HG03108 (cell line): ENCODE results near the gene SLC46A3.
"Not testable (repeated sequence)": the region's sequence is repeated elsewhere in the genome, so short reads cannot be mapped to it uniquely, and the experiment has no call there.

Source experiments
- ATAC-seq: cut with Tn5 transposase; IDR thresholded peaks from one replicate; pipeline ENCODE4 v1.9.1; 2021; ENCODE audit warnings: moderate library complexity; ENCODE audit not compliant: unreplicated experiment

The SLC46A3 gene

GRCh38 chr13:28684257-28684656 is 34.5 kb downstream of the SLC46A3 start:
- ATAC-seq = no peak

GRCh38 chr13:28683169-28683568 is 35.6 kb downstream of the SLC46A3 start:
- not testable (repeated sequence) for ATAC-seq

DNA sequence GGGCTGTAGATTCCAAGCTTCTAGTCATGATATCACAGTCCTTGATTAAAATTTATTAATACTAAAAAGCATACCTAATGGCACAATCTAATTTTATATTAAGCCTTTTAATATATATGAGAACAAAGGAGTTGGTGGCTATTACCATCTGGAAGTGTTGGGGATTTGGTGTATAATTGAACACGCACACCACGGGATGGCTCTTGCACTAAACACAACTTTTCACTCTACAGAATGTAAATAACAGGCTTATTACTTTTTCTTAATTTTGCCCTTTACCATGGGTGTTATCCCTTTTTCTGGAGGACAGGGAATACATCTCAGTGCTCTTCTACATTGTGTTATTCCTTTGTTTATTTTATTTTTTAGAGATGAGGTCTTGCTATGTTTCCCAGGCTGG is 38.2 kb downstream of the SLC46A3 start:
- no peak for ATAC-seq

- no peak for ATAC-seq
Observed at GRCh38 chr13:28679628-28680027, 39.1 kb downstream of the SLC46A3 start.

- ATAC-seq = no peak
Observed at GRCh38 chr13:28678809-28679208, 40.0 kb downstream of the SLC46A3 start.

DNA sequence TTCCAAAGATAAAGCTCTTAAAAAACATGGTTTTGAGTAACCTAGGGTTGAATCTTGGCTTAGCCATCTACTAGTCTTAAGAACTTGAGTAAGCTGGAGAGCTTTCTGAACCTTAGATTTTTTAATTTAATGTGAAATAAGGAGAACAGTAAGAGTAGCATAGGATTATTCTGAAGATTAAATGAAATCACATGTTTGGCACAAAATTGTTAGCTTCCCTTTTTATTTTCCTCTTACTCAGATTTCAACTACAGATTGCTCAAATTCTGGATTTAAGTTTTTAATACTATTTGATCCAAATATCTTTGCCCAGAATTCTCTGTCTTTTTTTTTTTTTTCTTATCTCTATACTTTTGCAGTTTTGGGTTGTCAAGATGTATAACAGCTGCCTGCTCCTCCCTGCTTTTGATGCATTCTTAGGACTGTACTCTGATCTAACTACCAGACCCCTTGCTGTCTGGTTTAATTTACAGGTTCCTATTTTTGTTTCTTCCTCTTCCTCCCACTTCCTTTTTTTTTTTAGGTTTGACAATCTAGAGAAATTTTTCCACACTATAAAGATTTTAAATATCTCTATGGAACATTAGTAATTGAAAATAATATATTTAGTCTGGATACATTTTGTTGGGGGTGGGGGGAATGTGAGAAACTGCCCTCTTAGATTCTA is 47.5 kb downstream of the SLC46A3 start:
- ATAC-seq = no peak

GRCh38 chr13:28666897-28667488 is 51.8 kb downstream of the SLC46A3 start:
- ATAC-seq = no peak

DNA sequence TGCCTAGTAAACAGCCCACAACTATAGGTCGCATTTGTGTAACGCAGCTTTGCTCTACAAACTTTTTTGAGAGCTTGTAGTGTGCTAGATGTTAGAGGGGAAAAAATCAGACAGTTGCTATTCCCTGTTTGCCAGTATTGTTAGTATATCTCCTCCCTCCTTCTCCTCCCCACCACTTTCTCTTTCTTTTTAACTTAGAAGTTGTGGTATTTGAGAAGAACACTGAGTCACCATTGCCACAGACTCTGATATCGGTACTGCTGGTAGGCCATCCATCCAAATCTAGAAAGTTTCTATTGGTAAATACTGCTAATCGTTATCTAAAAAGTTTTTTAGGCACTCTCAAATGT is 59.2 kb downstream of the SLC46A3 start:
- ATAC-seq = peak; percentile 18

DNA sequence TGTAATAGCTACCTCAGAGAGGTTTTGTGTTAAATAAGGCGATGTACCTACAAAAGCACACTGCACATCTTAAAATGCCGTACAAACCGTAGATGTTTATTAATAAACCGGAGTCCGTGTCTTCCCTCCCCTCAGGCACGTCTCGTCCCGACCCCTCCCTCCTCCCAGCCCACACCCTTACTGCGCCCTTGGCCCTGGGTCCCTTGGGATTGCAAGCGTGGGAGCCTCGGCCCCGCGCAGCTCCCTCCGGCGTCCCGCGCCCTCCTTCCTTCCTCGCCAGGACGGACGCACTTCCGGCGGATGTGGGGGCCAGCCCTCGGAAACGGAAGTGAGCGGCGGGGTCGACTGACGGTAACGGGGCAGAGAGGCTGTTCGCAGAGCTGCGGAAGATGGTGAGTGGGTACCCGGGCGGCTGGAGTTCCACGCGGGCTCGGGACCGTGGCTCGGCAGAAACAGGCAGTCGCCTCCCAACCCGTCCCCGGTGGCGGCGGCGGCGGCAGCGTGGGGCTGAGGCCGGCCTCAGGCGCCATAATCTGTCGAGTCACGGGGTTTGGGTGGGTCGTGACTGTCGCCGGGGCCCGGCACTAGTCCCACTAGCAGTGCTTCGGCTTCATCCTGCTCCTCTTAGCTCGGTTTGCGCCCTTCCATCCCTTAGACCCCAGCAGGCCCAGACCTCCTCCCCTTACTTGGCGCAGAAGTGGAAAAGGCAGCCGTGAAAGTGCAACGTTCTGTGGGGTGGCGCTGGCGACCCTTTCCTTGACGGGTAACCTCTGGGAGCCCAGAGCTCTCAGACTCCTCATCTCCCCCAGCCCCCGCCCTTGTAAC is 59.8 kb downstream of the SLC46A3 start, which contains the start of gene POMP:
Gene POMP, plus strand, starts transcription at position 335 of the 825 bp plus-strand sequence. Its CDS starts 55 bp downstream, at position 390.
- peak; percentile 76 for ATAC-seq

GRCh38 chr13:28658539-28658795 is 60.3 kb downstream of the SLC46A3 start:
- no peak for ATAC-seq

DNA sequence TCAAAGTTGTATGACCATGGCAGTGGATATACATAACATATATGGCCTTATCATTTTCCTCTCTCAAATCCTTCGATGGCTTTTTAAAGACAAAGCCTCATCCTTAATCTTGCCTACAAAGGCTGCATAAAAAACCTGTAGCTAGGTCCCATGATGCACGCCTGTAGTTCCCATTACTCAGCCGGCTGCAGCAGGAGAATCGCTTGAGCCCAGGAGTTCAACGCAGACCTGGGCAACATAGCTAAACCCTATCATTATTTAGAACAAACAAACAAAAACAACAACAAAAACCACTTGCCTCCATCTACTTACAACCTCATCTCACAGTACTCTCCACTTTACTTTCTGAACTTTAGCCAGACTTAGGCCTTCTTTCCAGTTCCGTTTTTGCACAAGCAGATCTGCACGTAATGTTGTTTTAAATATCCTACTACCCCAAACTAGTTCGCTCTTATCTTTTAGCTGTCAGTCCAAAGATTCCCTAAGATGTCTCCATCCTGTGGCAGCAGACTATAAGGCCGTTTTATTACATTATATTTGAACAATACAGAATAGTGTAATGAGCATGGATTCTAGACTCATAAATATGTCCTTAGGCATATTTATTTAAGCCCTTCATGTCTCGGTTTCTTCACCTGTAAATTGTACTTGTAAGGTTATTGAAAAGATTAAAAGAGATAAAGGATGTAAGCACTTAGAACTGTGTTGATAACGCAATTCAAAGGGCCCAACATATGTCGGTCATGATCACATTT is 60.8 kb downstream of the SLC46A3 start:
- ATAC-seq = no peak

GRCh38 chr13:28655561-28655960 is 63.2 kb downstream of the SLC46A3 start:
- ATAC-seq = no peak

DNA sequence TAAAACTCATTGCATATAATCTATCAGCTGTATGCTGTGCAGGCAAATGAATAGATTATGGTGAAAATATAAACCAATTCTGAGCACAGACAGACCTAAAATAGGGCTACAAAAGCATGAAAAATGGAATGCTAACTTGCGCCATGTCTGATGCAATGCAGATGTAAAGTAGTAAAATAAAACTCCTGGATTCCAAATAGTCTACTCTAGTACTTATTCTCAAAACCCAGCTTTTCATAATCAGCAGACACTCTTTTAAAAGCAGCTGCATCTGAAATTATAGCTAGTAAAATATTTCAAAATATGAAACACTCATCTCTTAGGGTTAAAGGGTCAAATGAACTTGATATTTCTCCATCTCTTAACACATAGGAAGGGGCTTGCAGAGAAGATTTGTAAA is 64.5 kb downstream of the SLC46A3 start:
- no peak for ATAC-seq

DNA sequence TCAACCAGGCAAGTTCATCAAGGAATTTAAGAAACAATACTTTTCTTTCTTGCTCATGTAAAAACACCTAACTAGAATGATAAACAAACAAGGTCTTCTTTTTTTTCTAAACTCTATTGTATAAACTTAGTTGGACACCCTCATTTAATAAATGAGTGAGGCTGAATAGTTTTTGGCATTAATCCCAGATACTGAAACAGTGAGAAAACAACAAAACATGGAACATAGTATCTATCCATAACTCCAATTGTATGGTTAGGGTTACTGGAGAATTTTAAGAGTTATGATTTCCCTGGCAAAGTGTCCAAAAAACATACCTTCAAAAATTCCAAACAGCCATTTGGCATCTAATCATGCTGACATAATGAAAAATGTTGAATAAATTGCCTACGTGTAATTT is 65.7 kb downstream of the SLC46A3 start:
- no peak for ATAC-seq

DNA sequence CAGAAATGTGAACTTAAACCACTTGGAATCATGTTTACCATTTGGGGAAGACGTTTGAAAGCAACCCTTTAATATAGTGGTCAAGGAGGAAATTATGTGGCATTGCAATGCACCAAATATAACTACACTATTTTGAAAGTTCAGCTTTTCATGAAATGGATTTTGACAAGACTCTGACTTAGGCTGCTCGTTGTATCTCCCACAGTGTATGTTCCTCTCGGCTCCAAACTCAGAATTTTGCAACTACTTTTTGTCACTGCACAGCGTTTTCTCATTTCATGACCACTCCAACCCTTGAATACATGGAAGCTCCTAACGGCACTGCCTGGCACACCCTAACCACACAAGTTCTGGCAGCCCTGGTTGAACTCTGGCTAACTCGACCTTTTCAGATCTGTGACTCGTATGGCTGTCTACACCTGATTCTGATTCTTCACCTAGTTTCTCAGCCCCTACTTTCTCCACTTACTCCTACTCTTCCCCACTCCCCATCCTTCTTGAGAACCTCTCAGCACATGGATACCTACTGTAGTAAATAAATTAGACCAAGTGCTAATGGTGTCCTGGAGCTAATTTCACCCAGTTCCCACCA is 66.9 kb downstream of the SLC46A3 start:
- no peak for ATAC-seq

- ATAC-seq = no peak
Observed at GRCh38 chr13:28650284-28650683, 68.5 kb downstream of the SLC46A3 start.
